HepG2 (cell line): ENCODE results near the gene SDK1. TPM values are rescaled to one million over a fixed set of nuclear protein-coding genes. Genes with fewer than 3 reads are reported as not detected.

Source experiments
- ATAC-seq: fragments of 200-7000 bp; cut with Tn5 transposase; 3 replicates; pipeline ENCODE4 v1.9.1; 2020; ENCODE audit warnings: mild to moderate bottlenecking, moderate library complexity
- BruUV-seq: library from RNA; stranded (reverse); fragments of 400-500 nt; replicated peaks from 2 replicates; lab custom pipeline; 2021; lab: Mats Ljungman, UMichigan
- CTCF ChIA-PET: fragments of 300-600 bp; formaldehyde crosslinking; extraction: SDS; loops from one replicate; lab custom pipeline; 2021; ENCODE audit warnings: low total read pairs, inconsistent platforms, low intra/inter-chr PET ratio; lab: Yijun Ruan, JAX
- POLR2A ChIA-PET: fragments of 350-600 bp; sonication (Branson Sonifier 250); formaldehyde crosslinking; loops from one replicate; lab custom pipeline; 2020; ENCODE audit warnings: antibody characterized with exemption, inconsistent platforms; lab: Yijun Ruan, JAX
- DNase-seq: peaks from one replicate; pipeline ENCODE4 v3.0.0-alpha.2; 2015; ENCODE audit warnings: low spot score
- FAIRE-seq: peaks from 3 replicates; lab custom pipeline; 2011; peaks lifted over from hg19 to GRCh38; lab: Jason Lieb, UNC
- H2AFZ ChIP-seq: one replicate; pipeline ENCODE4 v1.6.1; 2011; ENCODE audit warnings: low read length, inconsistent platforms
- H3K27ac ChIP-seq: fragments of 300-600 bp; 3 replicates; pipeline ENCODE4 v1.8.0; 2011; ENCODE audit warnings: mixed run types, mild to moderate bottlenecking, mixed read lengths, low read length, inconsistent platforms; ENCODE audit not compliant: insufficient read depth; ENCODE audit errors: extremely low read length
- H3K27me3 ChIP-seq, 2 experiments: fragments of 200-600 bp in 1 of 2; 2 replicates in 1 of 2; 3 replicates in 1 of 2; pipeline versions ENCODE4 v1.6.0 to v1.8.0; 2011; ENCODE audit warnings: low read length in 2 of 2, mild to moderate bottlenecking in 2 of 2, moderate library complexity in 2 of 2, inconsistent platforms in 1 of 2; ENCODE audit not compliant: insufficient read depth in 2 of 2, control insufficient read depth in 1 of 2
- H3K36me3 ChIP-seq, 2 experiments: fragments of 200-600 bp in 1 of 2; replicated peaks in 1 of 2; 2 replicates in 1 of 2; 3 replicates in 1 of 2; pipeline versions ENCODE4 v1.5.1 to v1.8.0; 2011; ENCODE audit warnings: low read length in 2 of 2, inconsistent platforms in 1 of 2; ENCODE audit not compliant: insufficient read depth in 2 of 2, control insufficient read depth in 1 of 2
- H3K4me1 ChIP-seq: 2 replicates; pipeline ENCODE4 v1.5.1; 2012; ENCODE audit warnings: low read length, inconsistent platforms; ENCODE audit not compliant: insufficient read depth
- H3K4me2 ChIP-seq: 2 replicates; pipeline ENCODE4 v1.6.0; 2011; ENCODE audit warnings: low read depth, low read length, inconsistent platforms
- H3K4me3 ChIP-seq, 3 experiments: fragments of 200-600 bp in 1 of 3; sonication (generic), shearing (Covaris generic) in 1 of 3; replicated peaks in 1 of 3; 2 replicates each; pipeline ENCODE4 v1.5.1; 2011 to 2016; ENCODE audit warnings: low read length in 3 of 3, inconsistent platforms in 2 of 3, low read depth in 2 of 3, mild to moderate bottlenecking in 2 of 3, control low read depth in 1 of 3, mixed read lengths in 1 of 3; ENCODE audit not compliant: insufficient read depth in 1 of 3
- H3K79me2 ChIP-seq: one replicate; pipeline ENCODE4 v1.6.1; 2011; ENCODE audit warnings: low read length, inconsistent platforms; ENCODE audit not compliant: insufficient read depth
- H3K9ac ChIP-seq: 2 replicates; pipeline ENCODE4 v1.6.0; 2011; ENCODE audit warnings: mild to moderate bottlenecking, low read depth, low read length, inconsistent platforms; ENCODE audit not compliant: insufficient read depth
- H3K9me3 ChIP-seq: 2 replicates; pipeline ENCODE4 v1.5.1; 2012; ENCODE audit warnings: mild to moderate bottlenecking, low read length
- H4K20me1 ChIP-seq: 2 replicates; pipeline ENCODE4 v1.6.0; 2011; ENCODE audit warnings: inconsistent platforms, mild to moderate bottlenecking, low read length, moderate library complexity; ENCODE audit not compliant: insufficient read depth
- BATF2 ChIP-seq: sonication (generic); formaldehyde crosslinking; IDR thresholded peaks from 2 replicates; pipeline ENCODE4 v1.8.0; 2022; ENCODE audit warnings: mild to moderate bottlenecking, missing genetic modification reagents, moderate library complexity
- FLYWCH1 ChIP-seq: sonication (generic); formaldehyde crosslinking; IDR thresholded peaks from 2 replicates; pipeline ENCODE4 v1.8.1; 2023; ENCODE audit warnings: mild to moderate bottlenecking, missing genetic modification reagents
- FOXP1 ChIP-seq, 2 experiments: fragments of 450-650 bp in 1 of 2; IDR thresholded peaks; 2 replicates each; pipeline ENCODE4 v1.6.1; 2017 to 2018; ENCODE audit warnings: antibody characterized with exemption in 1 of 2
- JUN ChIP-seq: sonication (generic); formaldehyde crosslinking; IDR thresholded peaks from 2 replicates; pipeline ENCODE4 v1.4.0; 2020; ENCODE audit warnings: mild to moderate bottlenecking, missing genetic modification reagents
- JUNB ChIP-seq: sonication (generic); formaldehyde crosslinking; IDR thresholded peaks from 2 replicates; pipeline ENCODE4 v1.8.0; 2022; ENCODE audit warnings: missing genetic modification reagents, mild to moderate bottlenecking, borderline replicate concordance
- MZF1 ChIP-seq: sonication (generic); formaldehyde crosslinking; IDR thresholded peaks from 2 replicates; pipeline ENCODE4 v1.8.1; 2023; ENCODE audit warnings: mild to moderate bottlenecking, missing genetic modification reagents, borderline replicate concordance
- NFE2L1 ChIP-seq: sonication (generic); formaldehyde crosslinking; IDR thresholded peaks from 2 replicates; pipeline ENCODE4 v1.4.0; 2020; ENCODE audit warnings: missing genetic modification reagents, mild to moderate bottlenecking, borderline replicate concordance
- POLR2G ChIP-seq: fragments of 200-400 bp; formaldehyde crosslinking; IDR thresholded peaks from 2 replicates; pipeline ENCODE4 v1.6.1; 2018; ENCODE audit warnings: mild to moderate bottlenecking, low read depth, low read length, moderate library complexity
- SCMH1 ChIP-seq: sonication (generic); formaldehyde crosslinking; IDR thresholded peaks from 2 replicates; pipeline ENCODE4 v1.9.0; 2021; ENCODE audit warnings: missing genetic modification reagents, mild to moderate bottlenecking, borderline replicate concordance
- U2AF1 ChIP-seq: fragments of 200-400 bp; formaldehyde crosslinking; optimal IDR thresholded peaks from 2 replicates; pipeline ENCODE3; 2017; ENCODE audit warnings: mild to moderate bottlenecking, low read depth, low read length
- ZNF441 ChIP-seq: sonication (generic); formaldehyde crosslinking; IDR thresholded peaks from 2 replicates; pipeline ENCODE4 v1.7.0; 2021; ENCODE audit warnings: missing genetic modification reagents, borderline replicate concordance
- ZNF513 ChIP-seq: sonication (generic); formaldehyde crosslinking; conservative IDR thresholded peaks from 2 replicates; pipeline ENCODE4 v1.5.0; 2020; ENCODE audit warnings: missing genetic modification reagents
- ZNF549 ChIP-seq: sonication (generic); formaldehyde crosslinking; IDR thresholded peaks from 2 replicates; pipeline ENCODE4 v1.5.0; 2020; ENCODE audit warnings: missing genetic modification reagents
- ZNF557 ChIP-seq: sonication (generic); formaldehyde crosslinking; IDR thresholded peaks from 2 replicates; pipeline ENCODE4 v1.4.0; 2020; ENCODE audit warnings: missing genetic modification reagents
- ZNF562 ChIP-seq: sonication (generic); formaldehyde crosslinking; IDR thresholded peaks from 2 replicates; pipeline ENCODE4 v1.8.0; 2022; ENCODE audit warnings: missing genetic modification reagents, borderline replicate concordance
- ZNF670 ChIP-seq: sonication (generic); formaldehyde crosslinking; IDR thresholded peaks from 2 replicates; pipeline ENCODE4 v1.8.0; 2022; ENCODE audit warnings: mild to moderate bottlenecking, missing genetic modification reagents, borderline replicate concordance
- whole genome bisulfite sequencing: methylation state at CpG from one replicate; pipeline ENCODE4 v1.1.6; 2017; ENCODE audit warnings: low lambda C conversion rate; 5-methylcytosine and 5-hydroxymethylcytosine counted together
- in situ Hi-C: cut with HindIII; loops from 2 replicates; pipeline ENCODE4 v1.10.0; 2017; ENCODE audit warnings: low pct_unique_long_range_greater_than_20kb; ENCODE audit not compliant: extremely low pct_ligation_motif_present
- intact Hi-C: fragments of 100-400 bp; cut with micrococcal nuclease; formaldehyde crosslinking; loops from one replicate; pipeline ENCODE4 v1.10.0; 2022; ENCODE audit not compliant: unreplicated experiment
- polyA plus RNA-seq, 8 experiments: library from polyadenylated mRNA; depleted of rRNA in 3 of 8; stranded (reverse) in 7 of 8; unstranded in 1 of 8; fragments of >200 nt; fragmentation: Illumina TruSeq in 4 of 8; extraction: Trizol in 4 of 8; gene quantifications; 2 replicates each; pipeline versions ENCODE4 v1.2.1 to v1.2.3, GENCODE V29; 2011 to 2016; ENCODE audit warnings: low read depth in 4 of 8, missing spikeins in 1 of 8, mixed read lengths in 1 of 8; ENCODE audit not compliant: insufficient read depth in 1 of 8
- total RNA-seq, 5 experiments: library from RNA; depleted of rRNA; stranded (reverse); fragments of >200 nt; fragmentation: Illumina TruSeq; extraction: Trizol; gene quantifications; 2 replicates each; pipeline ENCODE4 v1.2.3, GENCODE V29; 2016; ENCODE audit warnings: low read depth in 1 of 5

Gene SDK1
- total and polyA plus RNA-seq, 2 of the 13 experiments (the other 11 are each of a cell fraction or from before 2014, with no cell fraction given), result 0.35 to 2.4 TPM

- Histone ChIP-seq H3K79me2 (no peaks in the 10 kb centered on the region), H3K36me3 (no peaks in the 10 kb centered on the region), H3K4me3 (no peak overlapping the region), H3K27me3 (no peaks in the 10 kb centered on the region), H3K4me2 (no peak overlapping the region), H3K4me1 (peaks cover 8% of the 10 kb centered on the region), H2AFZ (no peak overlapping the region), H3K27ac (no peak overlapping the region), H3K9me3 (no peaks in the 10 kb centered on the region), H3K9ac (no peak overlapping the region), H4K20me1 (no peaks in the 10 kb centered on the region)
- WGBS, result 71% methylated on average over 4 of the region's 12 CpGs
- POLR2A ChIA-PET, result no interaction called here
- TF ChIP-seq FLYWCH1 (CRISPR knock-in tag) (no peak), ZNF670 (CRISPR knock-in tag) (no peak), ZNF549 (no peak), SCMH1 (CRISPR knock-in tag) (no peak), JUN (CRISPR knock-in tag) (no peak), ZNF562 (CRISPR knock-in tag) (no peak), NFE2L1 (CRISPR knock-in tag) (no peak), FOXP1 (IDR thresholded peaks at IDR 0.05) (no peak), FOXP1 (CRISPR knock-in tag; IDR thresholded peaks at IDR 0.05) (no peak), JUNB (CRISPR knock-in tag) (no peak), ZNF441 (CRISPR knock-in tag) (no peak), BATF2 (CRISPR knock-in tag) (no peak), MZF1 (no peak), ZNF557 (no peak), ZNF513 (CRISPR knock-in tag) (no peak), POLR2G (no peak), U2AF1 (no peak)
- BruUV-seq, result no TSS peak
- in situ Hi-C loops, result no loop called here
- intact Hi-C loops, result no loop called here
- ATAC-seq (no peak), DNase-seq (no peak), FAIRE-seq (no peak)
- CTCF ChIA-PET, result no interaction called here
Observed at GRCh38 chr7:4245866-4246470, 944.9 kb downstream of the SDK1 start.
